ENCODE measurements around the gene SIM1.

The SIM1 gene

DNA sequence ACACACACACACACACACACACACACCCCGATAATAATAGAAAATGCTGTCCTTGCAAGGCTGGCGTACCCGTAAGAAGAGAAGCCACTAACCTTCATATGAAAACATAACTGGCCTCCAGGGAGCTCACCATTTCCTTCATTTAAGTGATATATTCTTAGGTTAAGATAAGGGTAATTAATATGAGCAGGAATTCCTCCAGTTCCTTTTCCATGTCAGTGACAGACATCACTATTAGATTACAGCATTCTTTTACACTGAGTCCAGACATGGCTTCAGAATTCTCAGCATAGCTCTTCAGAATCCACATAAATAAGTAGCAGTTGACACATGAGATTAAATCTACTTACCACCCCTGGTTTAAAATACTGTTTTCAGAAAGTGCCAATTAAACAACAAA is 121.9 kb downstream of the SIM1 start:
- TF ChIP-seq FOXM1 (IDR thresholded peaks at IDR 0.05; ENCODE audit: borderline replicate concordance, low read depth) (no peak), TEAD4 (IDR thresholded peaks at IDR 0.05) (peak; percentile 46; the same call in 1 of the 2 replicates), ZBTB7A (IDR thresholded peaks at IDR 0.05; ENCODE audit: low read depth) (no peak)

DNA sequence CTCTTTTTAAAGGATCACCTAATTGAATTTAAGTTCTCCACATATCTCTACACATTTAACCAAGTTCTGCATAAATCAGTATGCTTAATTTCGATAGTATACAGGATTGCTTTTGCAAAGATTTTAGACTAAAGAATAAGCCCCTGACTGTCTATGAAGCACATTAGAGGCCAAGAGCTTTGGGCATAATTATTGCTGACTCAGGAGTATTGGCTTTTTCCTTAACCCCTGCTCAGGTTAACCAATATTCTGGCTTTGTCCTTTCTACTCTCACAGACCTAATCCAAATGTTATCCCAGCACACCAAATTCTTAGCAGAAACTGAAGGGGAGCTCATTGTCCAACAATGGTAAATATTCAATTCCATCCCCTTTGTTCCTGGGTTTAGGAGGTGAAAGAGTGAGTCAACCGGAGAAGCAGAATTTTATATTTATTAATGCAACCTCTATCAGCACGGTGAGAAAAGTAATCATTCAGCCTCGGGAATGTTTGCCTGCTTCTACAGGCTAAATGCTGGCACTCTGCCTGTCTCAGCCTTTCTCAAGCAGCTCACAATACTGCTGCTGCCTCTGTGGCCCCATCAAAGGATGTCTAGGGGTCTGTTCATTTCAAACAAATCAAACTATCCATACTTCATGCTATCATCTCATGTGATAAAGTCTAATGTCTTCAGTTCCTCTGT is 125.0 kb downstream of the SIM1 start:
- TF ChIP-seq CREB1 (IDR thresholded peaks at IDR 0.05; ENCODE audit: low read depth) (no peak), CEBPB (IDR thresholded peaks at IDR 0.05) (no peak), NFIC (IDR thresholded peaks at IDR 0.05) (no peak), EP300 (IDR thresholded peaks at IDR 0.05; ENCODE audit: borderline replicate concordance) (no peak), YY1 (IDR thresholded peaks at IDR 0.05; ENCODE audit: low read depth) (no peak), FOXM1 (IDR thresholded peaks at IDR 0.05; ENCODE audit: borderline replicate concordance, low read depth) (no peak), EGR1 (IDR thresholded peaks at IDR 0.05) (no peak), TCF12 (IDR thresholded peaks at IDR 0.05; ENCODE audit: low read depth) (no peak), TEAD4 (IDR thresholded peaks at IDR 0.05) (no peak), ZBTB7A (IDR thresholded peaks at IDR 0.05; ENCODE audit: low read depth) (no peak), TAF1 (IDR thresholded peaks at IDR 0.05; ENCODE audit: low read depth) (no peak)
- TF ChIP-seq, protein P1, sequence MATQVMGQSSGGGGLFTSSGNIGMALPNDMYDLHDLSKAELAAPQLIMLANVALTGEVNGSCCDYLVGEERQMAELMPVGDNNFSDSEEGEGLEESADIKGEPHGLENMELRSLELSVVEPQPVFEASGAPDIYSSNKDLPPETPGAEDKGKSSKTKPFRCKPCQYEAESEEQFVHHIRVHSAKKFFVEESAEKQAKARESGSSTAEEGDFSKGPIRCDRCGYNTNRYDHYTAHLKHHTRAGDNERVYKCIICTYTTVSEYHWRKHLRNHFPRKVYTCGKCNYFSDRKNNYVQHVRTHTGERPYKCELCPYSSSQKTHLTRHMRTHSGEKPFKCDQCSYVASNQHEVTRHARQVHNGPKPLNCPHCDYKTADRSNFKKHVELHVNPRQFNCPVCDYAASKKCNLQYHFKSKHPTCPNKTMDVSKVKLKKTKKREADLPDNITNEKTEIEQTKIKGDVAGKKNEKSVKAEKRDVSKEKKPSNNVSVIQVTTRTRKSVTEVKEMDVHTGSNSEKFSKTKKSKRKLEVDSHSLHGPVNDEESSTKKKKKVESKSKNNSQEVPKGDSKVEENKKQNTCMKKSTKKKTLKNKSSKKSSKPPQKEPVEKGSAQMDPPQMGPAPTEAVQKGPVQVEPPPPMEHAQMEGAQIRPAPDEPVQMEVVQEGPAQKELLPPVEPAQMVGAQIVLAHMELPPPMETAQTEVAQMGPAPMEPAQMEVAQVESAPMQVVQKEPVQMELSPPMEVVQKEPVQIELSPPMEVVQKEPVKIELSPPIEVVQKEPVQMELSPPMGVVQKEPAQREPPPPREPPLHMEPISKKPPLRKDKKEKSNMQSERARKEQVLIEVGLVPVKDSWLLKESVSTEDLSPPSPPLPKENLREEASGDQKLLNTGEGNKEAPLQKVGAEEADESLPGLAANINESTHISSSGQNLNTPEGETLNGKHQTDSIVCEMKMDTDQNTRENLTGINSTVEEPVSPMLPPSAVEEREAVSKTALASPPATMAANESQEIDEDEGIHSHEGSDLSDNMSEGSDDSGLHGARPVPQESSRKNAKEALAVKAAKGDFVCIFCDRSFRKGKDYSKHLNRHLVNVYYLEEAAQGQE (IDR thresholded peaks at IDR 0.05; ENCODE audit: low read depth) = no peak

DNA sequence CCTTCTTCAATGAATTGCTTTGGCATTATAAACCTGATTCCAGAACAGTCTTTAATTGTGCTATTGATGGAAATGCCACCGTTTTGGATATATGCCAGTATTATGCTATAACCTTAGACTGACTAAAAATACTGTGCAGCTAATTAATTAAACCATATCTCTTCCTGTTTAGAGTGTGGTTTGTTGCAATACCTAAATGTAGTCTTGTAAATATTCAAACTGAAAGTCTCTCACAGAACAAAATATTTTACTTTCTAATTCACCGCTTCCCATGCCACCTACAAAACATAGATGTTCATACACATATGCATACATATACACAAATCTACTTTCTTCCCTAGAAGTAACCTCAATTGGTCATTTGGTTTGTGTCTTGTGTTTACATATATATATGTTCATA is 126.6 kb downstream of the SIM1 start:
- TF ChIP-seq EP300 (IDR thresholded peaks at IDR 0.05; ENCODE audit: borderline replicate concordance) (no peak), TCF12 (IDR thresholded peaks at IDR 0.05; ENCODE audit: low read depth) (no peak), FOXM1 (IDR thresholded peaks at IDR 0.05; ENCODE audit: borderline replicate concordance, low read depth) (no peak), RAD21 (IDR thresholded peaks at IDR 0.05; ENCODE audit: low read depth) (no peak), TEAD4 (IDR thresholded peaks at IDR 0.05) (no peak), CEBPB (IDR thresholded peaks at IDR 0.05) (no peak), TAF1 (IDR thresholded peaks at IDR 0.05; ENCODE audit: low read depth) (no peak), ZBTB7A (IDR thresholded peaks at IDR 0.05; ENCODE audit: low read depth) (no peak), YY1 (IDR thresholded peaks at IDR 0.05; ENCODE audit: low read depth) (no peak), NFIC (IDR thresholded peaks at IDR 0.05) (no peak), EGR1 (IDR thresholded peaks at IDR 0.05) (no peak), CREB1 (IDR thresholded peaks at IDR 0.05; ENCODE audit: low read depth) (no peak)
- TF ChIP-seq, protein P2, sequence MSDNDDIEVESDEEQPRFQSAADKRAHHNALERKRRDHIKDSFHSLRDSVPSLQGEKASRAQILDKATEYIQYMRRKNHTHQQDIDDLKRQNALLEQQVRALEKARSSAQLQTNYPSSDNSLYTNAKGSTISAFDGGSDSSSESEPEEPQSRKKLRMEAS (IDR thresholded peaks at IDR 0.05) = no peak
- TF ChIP-seq, protein P1 (IDR thresholded peaks at IDR 0.05; ENCODE audit: low read depth) = no peak
- TF ChIP-seq, protein P3, sequence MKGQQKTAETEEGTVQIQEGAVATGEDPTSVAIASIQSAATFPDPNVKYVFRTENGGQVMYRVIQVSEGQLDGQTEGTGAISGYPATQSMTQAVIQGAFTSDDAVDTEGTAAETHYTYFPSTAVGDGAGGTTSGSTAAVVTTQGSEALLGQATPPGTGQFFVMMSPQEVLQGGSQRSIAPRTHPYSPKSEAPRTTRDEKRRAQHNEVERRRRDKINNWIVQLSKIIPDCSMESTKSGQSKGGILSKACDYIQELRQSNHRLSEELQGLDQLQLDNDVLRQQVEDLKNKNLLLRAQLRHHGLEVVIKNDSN (IDR thresholded peaks at IDR 0.05) = no peak

DNA sequence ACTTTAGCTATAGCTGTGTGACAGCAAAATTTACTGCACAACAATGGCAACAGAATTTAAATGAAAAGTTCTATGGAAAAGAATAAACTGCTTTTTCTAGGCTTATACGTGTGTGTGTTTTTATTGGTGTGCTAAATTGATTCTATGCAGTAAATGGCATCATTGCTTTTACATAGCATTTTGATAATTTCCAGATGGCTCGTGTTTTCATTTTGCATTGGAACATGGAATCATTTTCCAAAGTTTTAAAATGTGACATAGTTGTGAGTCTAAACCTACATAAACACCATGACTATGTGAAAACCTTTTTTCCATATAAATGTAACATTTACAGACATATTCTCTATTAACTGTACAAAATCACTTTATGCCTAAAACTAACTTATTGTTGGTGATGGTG is 127.8 kb downstream of the SIM1 start:
- TF ChIP-seq TAF1 (IDR thresholded peaks at IDR 0.05; ENCODE audit: low read depth) = no peak
- TF ChIP-seq EP300 (IDR thresholded peaks at IDR 0.05; ENCODE audit: borderline replicate concordance) = no peak
- no peak for TF ChIP-seq CREB1 (IDR thresholded peaks at IDR 0.05; ENCODE audit: low read depth)
- no peak for TF ChIP-seq ZBTB7A (IDR thresholded peaks at IDR 0.05; ENCODE audit: low read depth)
- TF ChIP-seq EGR1 (IDR thresholded peaks at IDR 0.05) = no peak
- TF ChIP-seq CEBPB (IDR thresholded peaks at IDR 0.05) = no peak
- TF ChIP-seq, protein P3 (IDR thresholded peaks at IDR 0.05) = no peak
- TF ChIP-seq RAD21 (IDR thresholded peaks at IDR 0.05; ENCODE audit: low read depth) = no peak

DNA sequence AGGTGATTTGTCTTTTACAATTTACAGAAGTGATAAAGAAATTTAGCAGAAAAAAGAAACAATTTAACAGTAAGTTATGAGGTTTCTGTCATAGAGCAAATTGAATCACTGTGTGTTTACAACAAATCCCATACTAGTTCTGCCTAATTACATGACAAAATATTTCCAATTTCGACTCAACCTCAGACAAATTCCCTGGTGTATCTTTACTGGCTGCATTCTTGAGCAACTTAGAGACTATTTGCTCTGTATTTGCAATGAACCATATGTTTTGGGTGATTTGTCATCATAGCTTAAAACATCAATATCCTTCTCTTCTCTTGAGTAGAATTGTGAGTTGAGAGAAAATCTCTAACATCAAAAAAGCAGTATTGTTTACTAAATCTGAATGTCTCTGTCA is 128.7 kb downstream of the SIM1 start:
- TF ChIP-seq, protein P1 (IDR thresholded peaks at IDR 0.05; ENCODE audit: low read depth) = no peak
- no peak for TF ChIP-seq TAF1 (IDR thresholded peaks at IDR 0.05; ENCODE audit: low read depth)
- TF ChIP-seq RAD21 (IDR thresholded peaks at IDR 0.05; ENCODE audit: low read depth) = no peak
- no peak for TF ChIP-seq FOXM1 (IDR thresholded peaks at IDR 0.05; ENCODE audit: borderline replicate concordance, low read depth)
- TF ChIP-seq TCF12 (IDR thresholded peaks at IDR 0.05; ENCODE audit: low read depth) = no peak
- TF ChIP-seq, protein P2 (IDR thresholded peaks at IDR 0.05) = no peak
